ENCODE results near the gene DNAJC7.

- TF ChIP-seq CTCF (conservative IDR thresholded peaks at IDR 0.05; ENCODE audit: low read depth, low read length) (no peak), EZH2 (IDR thresholded peaks at IDR 0.05; ENCODE audit: borderline replicate concordance, low read depth, low read length, poor library complexity, severe bottlenecking) (no peak)
These were observed 30.1 kb upstream of the DNAJC7 start for GRCh38 chr17:42047343-42047742.

Measured in A673 (cell line).